GM13976 (cell line): Measurements from ENCODE around the gene TRAK2.

ENCODE experiments used
- DNase-seq: peaks from one replicate; pipeline ENCODE4 v3.0.0; 2012; ENCODE audit warnings: low spot score
- CTCF ChIP-seq: IDR thresholded peaks from 2 replicates; pipeline ENCODE4 v1.5.1; 2012; ENCODE audit warnings: borderline replicate concordance, mild to moderate bottlenecking; ENCODE audit not compliant: insufficient read depth; ENCODE audit errors: extremely low read depth, missing control alignments, control extremely low read depth
- in situ Hi-C: fragments of 300-500 bp; cut with MboI; formaldehyde crosslinking; loops from one replicate; pipeline ENCODE4 v1.12.0; 2022; ENCODE audit warnings: low sequenced_read_pairs, mixed read lengths, inconsistent platforms; ENCODE audit not compliant: unreplicated experiment

Gene TRAK2

GRCh38 chr2:201452058-201452921 lies 1.0 kb upstream of the TRAK2 start:
- in situ Hi-C loops = no loop called here
- TF ChIP-seq CTCF = no peak
- DNase-seq = no peak

GRCh38 chr2:201450954-201451291 lies 335 bp downstream of the TRAK2 start:
- no peak for DNase-seq
- in situ Hi-C loops = no loop called here
- no peak for TF ChIP-seq CTCF

- in situ Hi-C loops = no loop called here
- no peak for DNase-seq
- no peak for TF ChIP-seq CTCF
These were observed 2.6 kb downstream of the TRAK2 start for GRCh38 chr2:201448701-201449100.

- no peak for TF ChIP-seq CTCF
- no peak for DNase-seq
- in situ Hi-C loops = no loop called here
These were observed 3.2 kb downstream of the TRAK2 start for GRCh38 chr2:201448061-201448460.

GRCh38 chr2:201447086-201447485 lies 4.2 kb downstream of the TRAK2 start:
- in situ Hi-C loops = no loop called here
- DNase-seq = no peak
- no peak for TF ChIP-seq CTCF

- in situ Hi-C loops = no loop called here
- TF ChIP-seq CTCF = no peak
- no peak for DNase-seq
These were observed 6.4 kb downstream of the TRAK2 start for GRCh38 chr2:201444746-201445465.
